ENCODE data around the gene SAP25.

- TF ChIP-seq CTCF (IDR thresholded peaks at IDR 0.05) (no peak), POLR2A (IDR thresholded peaks at IDR 0.05) (no peak)
These were observed 21.5 kb upstream of the SAP25 start for GRCh38 chr7:100595188-100595587.

Data from tibial nerve (tissue), 3 donors.